GM12892 (cell line): Measurements from ENCODE around the gene HAUS6.

ENCODE experiments used
- POLR2A ChIP-seq: IDR thresholded peaks from 2 replicates; pipeline ENCODE4 v1.6.1; 2011; ENCODE audit warnings: low read depth, low read length, control low read depth
- POLR2AphosphoS5 ChIP-seq: IDR thresholded peaks from 2 replicates; pipeline ENCODE4 v1.6.1; 2011; ENCODE audit warnings: low read depth, low read length, control low read depth
- TAF1 ChIP-seq: IDR thresholded peaks from 2 replicates; pipeline ENCODE4 v1.6.1; 2011; ENCODE audit warnings: low read depth, mild to moderate bottlenecking, control low read depth, low read length, borderline replicate concordance

- TF ChIP-seq TAF1 (no peak), POLR2AphosphoS5 (no peak), POLR2A (no peak)
Measured at GRCh38 chr9:19138084-19138483, 35.4 kb upstream of the HAUS6 start.
